Spleen (tissue), 7 donors: Measurements from ENCODE around the gene ENGASE.
A peak's percentile ranks its signal among the peaks of the same experiment; 100 is the strongest.

Source experiments
- CTCF ChIP-seq, 11 experiments: fragments of 200-600 bp in 7 of 11; fragments of 450-650 bp in 4 of 11; sonication (generic) in 4 of 11; IDR thresholded peaks in 8 of 11; conservative IDR thresholded peaks in 3 of 11; 1 replicate in 7 of 11; 2 replicates in 4 of 11; pipeline versions ENCODE4 v1.4.0 to v1.8.0; 2016 to 2021; ENCODE audit warnings: antibody characterized with exemption in 11 of 11, inconsistent platforms in 4 of 11, mild to moderate bottlenecking in 1 of 11
- POLR2AphosphoS5 ChIP-seq, 3 donors: sonication (generic); formaldehyde crosslinking; IDR thresholded peaks; one replicate each; pipeline ENCODE4 v1.5.1; 2017; ENCODE audit warnings: antibody characterized with exemption in 3 of 3
- donor health status: DM: no; HTN: no; CAD: no; lungs with moderate emphysema.
- donor health status: DM: no; HTN: no; CAD: no.
- donor health status: DM: no; HTN: no; CAD: no.

- TF ChIP-seq CTCF (IDR thresholded peaks at IDR 0.05 in 8 of 11, conservative IDR thresholded peaks at IDR 0.05 in 3 of 11) (peak in 1 of 11 experiments; percentile 37), POLR2AphosphoS5 (IDR thresholded peaks at IDR 0.05) (peak; percentile 74 to 88 (median 84))
Observed at GRCh38 chr17:79074649-79075445, at the start of gene ENGASE.
